ENCODE results near the gene ATP23.

DNA sequence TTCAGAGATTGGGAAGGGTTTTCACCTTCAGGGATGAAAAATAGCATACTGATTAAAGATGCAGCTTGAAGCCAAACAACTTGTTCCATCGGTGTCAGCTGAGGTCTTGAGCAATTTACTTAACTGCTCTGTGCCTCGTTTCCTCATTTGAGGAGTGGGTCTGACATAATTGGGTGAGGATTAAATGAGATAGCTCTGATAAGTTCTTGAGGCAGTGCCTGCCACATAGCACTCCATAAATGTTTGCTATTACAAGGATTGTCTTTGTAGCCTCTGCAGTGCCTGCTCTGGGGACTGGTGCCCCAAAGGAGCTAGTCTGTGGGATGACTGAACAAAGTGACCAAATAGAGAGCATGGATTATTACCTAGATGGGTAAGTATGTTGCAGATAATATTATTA lies 50.6 kb downstream of the ATP23 start:
- TF ChIP-seq, protein P1, sequence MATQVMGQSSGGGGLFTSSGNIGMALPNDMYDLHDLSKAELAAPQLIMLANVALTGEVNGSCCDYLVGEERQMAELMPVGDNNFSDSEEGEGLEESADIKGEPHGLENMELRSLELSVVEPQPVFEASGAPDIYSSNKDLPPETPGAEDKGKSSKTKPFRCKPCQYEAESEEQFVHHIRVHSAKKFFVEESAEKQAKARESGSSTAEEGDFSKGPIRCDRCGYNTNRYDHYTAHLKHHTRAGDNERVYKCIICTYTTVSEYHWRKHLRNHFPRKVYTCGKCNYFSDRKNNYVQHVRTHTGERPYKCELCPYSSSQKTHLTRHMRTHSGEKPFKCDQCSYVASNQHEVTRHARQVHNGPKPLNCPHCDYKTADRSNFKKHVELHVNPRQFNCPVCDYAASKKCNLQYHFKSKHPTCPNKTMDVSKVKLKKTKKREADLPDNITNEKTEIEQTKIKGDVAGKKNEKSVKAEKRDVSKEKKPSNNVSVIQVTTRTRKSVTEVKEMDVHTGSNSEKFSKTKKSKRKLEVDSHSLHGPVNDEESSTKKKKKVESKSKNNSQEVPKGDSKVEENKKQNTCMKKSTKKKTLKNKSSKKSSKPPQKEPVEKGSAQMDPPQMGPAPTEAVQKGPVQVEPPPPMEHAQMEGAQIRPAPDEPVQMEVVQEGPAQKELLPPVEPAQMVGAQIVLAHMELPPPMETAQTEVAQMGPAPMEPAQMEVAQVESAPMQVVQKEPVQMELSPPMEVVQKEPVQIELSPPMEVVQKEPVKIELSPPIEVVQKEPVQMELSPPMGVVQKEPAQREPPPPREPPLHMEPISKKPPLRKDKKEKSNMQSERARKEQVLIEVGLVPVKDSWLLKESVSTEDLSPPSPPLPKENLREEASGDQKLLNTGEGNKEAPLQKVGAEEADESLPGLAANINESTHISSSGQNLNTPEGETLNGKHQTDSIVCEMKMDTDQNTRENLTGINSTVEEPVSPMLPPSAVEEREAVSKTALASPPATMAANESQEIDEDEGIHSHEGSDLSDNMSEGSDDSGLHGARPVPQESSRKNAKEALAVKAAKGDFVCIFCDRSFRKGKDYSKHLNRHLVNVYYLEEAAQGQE (IDR thresholded peaks at IDR 0.05; ENCODE audit: insufficient read depth in 1 of 2, low read depth in 2 of 2, low read length in 2 of 2), result no peak
- no peak for TF ChIP-seq SIN3A (IDR thresholded peaks at IDR 0.05; ENCODE audit: borderline replicate concordance, insufficient read depth, low read length)
